Kidney epithelial cell (primary cell): ENCODE data around the gene FOCAD. TPM values are rescaled to one million over a fixed set of nuclear protein-coding genes. Genes with fewer than 3 reads are reported as not detected.
"Not testable (repeated sequence)": the region's sequence is repeated elsewhere in the genome, so short reads cannot be mapped to it uniquely, and the experiment has no call there.

Source experiments
- DNase-seq: peaks from one replicate; pipeline ENCODE4 v3.0.0-alpha.2; 2010; ENCODE audit warnings: low read depth
- H3K27me3 ChIP-seq: 2 replicates; pipeline ENCODE4 v1.6.0; 2011; ENCODE audit warnings: low read length; ENCODE audit not compliant: control insufficient read depth, insufficient read depth
- H3K36me3 ChIP-seq: 2 replicates; pipeline ENCODE4 v1.5.1; 2011; ENCODE audit warnings: low read length; ENCODE audit not compliant: control insufficient read depth, insufficient read depth
- H3K4me3 ChIP-seq: 2 replicates; pipeline ENCODE4 v1.5.1; 2011; ENCODE audit warnings: low read depth, mild to moderate bottlenecking, control low read depth, low read length
- total RNA-seq: library from RNA; depleted of rRNA; stranded (reverse); fragments of >200 nt; gene quantifications from 2 replicates; pipeline ENCODE4 v1.2.3, GENCODE V29; 2015
- TF ChIP-seq, protein P1 (sequence below): IDR thresholded peaks from 2 replicates; pipeline ENCODE4 v1.5.1; 2011; ENCODE audit warnings: mild to moderate bottlenecking, moderate library complexity, low read length, control low read depth, inconsistent platforms; ENCODE audit not compliant: insufficient read depth, poor library complexity, severe bottlenecking

Gene FOCAD
- total RNA-seq, 1 donor from 2014 or later, result 62.9 TPM

DNA sequence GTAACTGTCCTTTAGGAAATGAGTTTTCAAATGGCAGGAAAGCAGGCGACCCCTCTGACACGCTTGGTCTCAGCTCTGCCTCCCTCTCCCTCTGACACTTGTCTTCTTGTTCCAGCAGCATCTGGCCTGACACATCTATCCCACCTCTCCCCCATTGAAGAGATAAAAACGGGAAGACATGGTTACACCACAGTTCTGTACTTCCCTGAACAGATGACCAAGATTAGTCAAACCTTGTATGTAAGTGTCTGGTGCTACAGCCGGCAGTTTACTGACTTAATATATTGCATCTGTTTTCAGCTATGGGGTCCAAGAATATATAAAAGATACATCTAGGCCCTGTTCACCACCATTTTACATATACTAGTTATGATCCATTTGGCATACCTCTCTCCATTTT is 32.1 kb upstream of the FOCAD start:
- Histone ChIP-seq H3K4me3 (no peak overlapping the region), H3K36me3 (no peaks in the 10 kb centered on the region), H3K27me3 (no peaks in the 10 kb centered on the region)
- TF ChIP-seq, protein P1, sequence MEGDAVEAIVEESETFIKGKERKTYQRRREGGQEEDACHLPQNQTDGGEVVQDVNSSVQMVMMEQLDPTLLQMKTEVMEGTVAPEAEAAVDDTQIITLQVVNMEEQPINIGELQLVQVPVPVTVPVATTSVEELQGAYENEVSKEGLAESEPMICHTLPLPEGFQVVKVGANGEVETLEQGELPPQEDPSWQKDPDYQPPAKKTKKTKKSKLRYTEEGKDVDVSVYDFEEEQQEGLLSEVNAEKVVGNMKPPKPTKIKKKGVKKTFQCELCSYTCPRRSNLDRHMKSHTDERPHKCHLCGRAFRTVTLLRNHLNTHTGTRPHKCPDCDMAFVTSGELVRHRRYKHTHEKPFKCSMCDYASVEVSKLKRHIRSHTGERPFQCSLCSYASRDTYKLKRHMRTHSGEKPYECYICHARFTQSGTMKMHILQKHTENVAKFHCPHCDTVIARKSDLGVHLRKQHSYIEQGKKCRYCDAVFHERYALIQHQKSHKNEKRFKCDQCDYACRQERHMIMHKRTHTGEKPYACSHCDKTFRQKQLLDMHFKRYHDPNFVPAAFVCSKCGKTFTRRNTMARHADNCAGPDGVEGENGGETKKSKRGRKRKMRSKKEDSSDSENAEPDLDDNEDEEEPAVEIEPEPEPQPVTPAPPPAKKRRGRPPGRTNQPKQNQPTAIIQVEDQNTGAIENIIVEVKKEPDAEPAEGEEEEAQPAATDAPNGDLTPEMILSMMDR, result no peak
- DNase-seq, result no peak

- DNase-seq, H3K36me3 ChIP-seq, H3K27me3 ChIP-seq: not testable (repeated sequence)
- peak overlapping the region; percentile 47 for H3K4me3 ChIP-seq
Measured at GRCh38 chr9:20658246-20658667, 25.8 kb upstream of the FOCAD start.

DNA sequence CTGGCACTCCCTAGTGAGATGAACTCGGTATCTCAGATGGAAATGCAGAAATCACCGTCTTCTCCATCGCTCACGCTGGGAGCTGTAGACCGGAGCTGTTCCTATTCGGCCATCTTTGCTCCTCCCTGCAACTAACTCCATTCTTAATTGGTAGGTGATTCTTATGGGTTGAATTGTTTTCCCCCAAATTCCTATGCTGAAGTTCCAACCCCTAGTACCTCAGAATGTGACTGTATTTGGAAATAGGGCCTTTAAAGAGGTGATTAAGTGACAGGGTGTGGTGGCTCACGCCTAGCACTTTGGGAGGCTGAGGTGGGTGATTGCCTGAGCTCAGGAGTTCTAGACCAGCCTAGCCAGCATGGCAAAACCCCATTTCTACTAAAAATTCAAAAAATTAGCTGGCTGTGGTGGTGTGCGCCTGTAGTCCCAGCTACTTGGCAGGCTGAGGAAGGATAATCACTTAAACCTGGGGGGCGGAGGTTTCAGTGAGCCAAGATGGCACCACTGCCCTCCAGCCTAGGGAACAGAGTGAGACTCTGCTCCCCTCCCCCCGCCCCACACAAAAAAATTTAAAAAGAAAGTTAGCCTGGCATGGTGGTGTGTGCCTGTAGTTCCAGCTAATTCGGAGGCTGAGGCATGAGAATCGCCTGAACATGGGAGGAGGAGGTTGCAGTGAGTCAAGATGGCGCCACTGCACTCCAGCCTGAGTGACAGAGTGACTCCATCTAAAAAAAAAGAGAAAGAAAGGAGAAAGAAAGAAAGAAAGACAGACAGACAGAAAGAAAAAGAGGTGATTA is 25.2 kb upstream of the FOCAD start:
- H3K36me3 ChIP-seq, result no peaks in the 10 kb centered on the region
- no peaks in the 10 kb centered on the region for H3K27me3 ChIP-seq
- peak overlapping the region; percentile 47 for H3K4me3 ChIP-seq
- DNase-seq, result no peak
- TF ChIP-seq, protein P1, result no peak

DNA sequence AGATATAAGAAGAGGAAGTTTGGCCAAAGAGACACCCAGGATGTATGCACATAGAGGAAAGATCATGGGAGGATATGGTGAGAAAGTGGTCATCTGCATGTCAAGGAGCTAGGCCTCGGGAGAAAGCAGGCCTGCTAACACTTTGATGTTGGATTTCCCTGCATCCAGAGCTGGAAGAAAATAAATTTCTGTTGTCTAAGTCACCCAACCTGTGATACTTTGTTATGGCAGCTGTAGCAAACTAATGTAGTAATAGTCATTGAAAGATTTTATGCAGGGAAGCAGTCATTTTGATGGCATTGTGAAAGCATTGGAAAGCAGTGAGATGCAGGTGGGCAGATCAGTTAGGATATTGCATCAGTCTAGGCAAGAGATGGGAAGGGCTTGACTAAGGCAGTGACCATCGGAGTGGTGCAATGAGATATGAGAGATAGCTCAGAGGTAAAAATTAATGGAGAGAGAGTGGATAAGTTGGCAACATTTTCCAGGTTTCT is 24.5 kb upstream of the FOCAD start:
- Histone ChIP-seq H3K27me3 (no peaks in the 10 kb centered on the region), H3K36me3 (no peaks in the 10 kb centered on the region), H3K4me3 (no peak overlapping the region)
- DNase-seq, result no peak
- TF ChIP-seq, protein P1, result no peak

DNA sequence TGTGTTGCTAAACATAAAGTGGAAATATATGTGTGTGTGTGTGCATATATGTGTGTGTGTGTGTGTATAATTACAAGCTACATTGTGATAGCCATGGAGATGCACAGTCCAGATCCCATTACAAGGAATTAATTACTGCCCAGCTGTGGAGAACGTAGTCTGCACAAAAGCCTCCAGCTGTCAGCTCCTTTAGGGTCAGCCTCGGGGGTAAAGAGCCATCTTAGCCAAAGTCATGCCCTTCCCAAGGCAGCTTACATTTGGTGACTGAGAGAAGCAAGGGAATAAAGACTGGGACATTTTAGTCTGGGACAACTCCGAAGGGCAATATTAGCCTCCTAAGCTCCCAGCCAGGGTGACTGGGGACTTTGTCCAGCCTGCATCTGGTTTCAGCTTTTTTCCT is 21.9 kb upstream of the FOCAD start:
- no peak for DNase-seq
- Histone ChIP-seq H3K4me3 (no peak overlapping the region), H3K36me3 (no peaks in the 10 kb centered on the region), H3K27me3 (no peaks in the 10 kb centered on the region)
- TF ChIP-seq, protein P1, result no peak

GRCh38 chr9:20663133-20663532 is 20.9 kb upstream of the FOCAD start:
- no peaks in the 10 kb centered on the region for H3K36me3 ChIP-seq
- no peak overlapping the region for H3K4me3 ChIP-seq
- no peak for DNase-seq
- no peaks in the 10 kb centered on the region for H3K27me3 ChIP-seq
- TF ChIP-seq, protein P1, result no peak
